ENCODE results near the gene GNE. TPM values are rescaled to one million over a fixed set of nuclear protein-coding genes. Genes with fewer than 3 reads are reported as not detected.
A peak's percentile ranks its signal among the peaks of the same experiment; 100 is the strongest.

The GNE gene
- polyA plus RNA-seq, 6 donors from 2014 or later: 4.9 to 10.4 (median 8.7) TPM

DNA sequence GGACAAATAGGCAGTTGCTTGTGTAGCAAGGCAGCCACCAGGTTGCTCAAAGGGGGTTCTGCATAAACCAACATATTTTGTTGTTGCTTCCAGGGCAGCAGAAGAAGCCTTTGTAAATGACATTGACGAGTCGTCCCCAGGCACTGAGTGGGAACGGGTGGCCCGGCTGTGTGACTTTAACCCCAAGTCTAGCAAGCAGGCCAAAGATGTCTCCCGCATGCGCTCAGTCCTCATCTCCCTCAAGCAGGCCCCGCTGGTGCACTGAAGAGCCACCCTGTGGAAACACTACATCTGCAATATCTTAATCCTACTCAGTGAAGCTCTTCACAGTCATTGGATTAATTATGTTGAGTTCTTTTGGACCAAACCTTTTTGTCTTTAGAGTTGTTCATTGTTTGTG is 46.7 kb downstream of the GNE start:
- H3K4me3 Mint-ChIP-seq: no peak overlapping the region
- no peaks in the 10 kb centered on the region for H3K9me3 Mint-ChIP-seq
- H3K36me3 Mint-ChIP-seq: peaks cover 0 to 4% of the 10 kb centered on the region in 2 donors
- H3K4me1 Mint-ChIP-seq: peaks cover 7 to 36% (median 23%) of the 10 kb centered on the region in 3 donors
- DNase-seq (no peak), ATAC-seq (ENCODE audit: low read depth in 2 of 2) (no peak)
- H3K27ac Mint-ChIP-seq: no peak overlapping the region
- no peaks in the 10 kb centered on the region for H3K27me3 Mint-ChIP-seq

DNA sequence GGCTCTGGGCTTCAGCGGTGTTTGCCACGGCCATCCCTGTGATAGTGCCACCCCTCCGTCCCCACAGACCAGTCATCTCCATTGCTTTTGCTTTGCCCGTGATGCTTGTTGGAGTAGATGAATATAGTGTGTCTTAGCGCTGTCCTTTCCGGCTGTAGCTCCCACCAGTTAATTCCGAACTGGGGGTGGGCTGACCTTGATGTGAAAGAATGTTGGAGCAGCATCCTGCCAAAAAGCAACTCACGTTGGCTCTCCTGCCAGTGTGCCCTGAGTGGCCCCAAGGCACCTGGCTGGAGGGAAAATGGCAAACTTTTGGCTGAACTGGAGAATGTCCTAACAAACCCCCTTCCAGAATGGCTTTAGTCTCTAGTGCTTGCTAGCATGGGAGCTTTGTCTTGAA is 47.5 kb downstream of the GNE start:
- peak overlapping the region in 2 of 6 donors; percentile 1 to 88 for H3K27ac Mint-ChIP-seq
- no peak for DNase-seq
- H3K4me3 Mint-ChIP-seq: no peak overlapping the region
- peaks cover 3 to 32% (median 23%) of the 10 kb centered on the region in 3 donors for H3K4me1 Mint-ChIP-seq
- H3K9me3 Mint-ChIP-seq: no peaks in the 10 kb centered on the region
- H3K36me3 Mint-ChIP-seq: peaks cover 0 to 4% of the 10 kb centered on the region in 2 donors
- H3K27me3 Mint-ChIP-seq: no peaks in the 10 kb centered on the region
- ATAC-seq (ENCODE audit: low read depth in 2 of 2): no peak

DNA sequence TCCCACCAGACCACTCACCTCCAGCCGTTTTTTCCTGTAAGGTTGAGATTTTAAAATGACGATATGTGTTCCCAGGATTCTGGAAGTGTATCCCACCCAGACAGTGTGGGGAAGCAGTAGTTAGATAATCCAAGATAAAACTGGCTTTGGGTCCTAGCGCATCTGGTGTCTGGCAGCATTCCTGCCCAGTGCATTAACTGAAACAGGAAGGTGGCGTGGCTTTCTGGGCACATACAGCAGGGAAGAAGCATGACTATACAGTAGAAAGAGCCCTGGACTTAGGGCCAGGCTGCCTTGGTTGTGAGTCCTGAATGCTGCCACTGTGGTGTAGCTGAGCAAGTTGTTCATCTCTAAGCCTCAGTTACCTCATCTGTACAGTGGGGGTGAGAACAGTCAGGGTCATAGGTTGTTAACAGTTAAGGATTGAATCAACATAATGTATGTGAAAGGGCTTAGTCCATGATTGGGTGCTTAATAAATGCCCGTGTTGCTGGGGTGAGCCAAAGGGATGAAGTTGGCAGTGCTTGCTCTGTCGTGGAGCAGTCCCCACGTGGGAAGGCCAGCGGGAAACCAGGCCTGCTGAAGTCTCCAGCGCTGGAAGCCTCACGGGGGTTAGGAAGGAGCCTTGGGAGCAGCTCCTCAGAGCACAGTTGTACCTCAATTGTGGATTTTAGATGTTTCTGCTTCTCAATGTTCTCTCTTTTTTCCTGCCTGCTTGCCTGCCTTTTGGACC is 49.6 kb downstream of the GNE start:
- Mint-ChIP-seq H3K4me1 (peaks cover 3 to 31% (median 23%) of the 10 kb centered on the region in 3 donors), H3K4me3 (no peak overlapping the region), H3K36me3 (peaks cover 0 to 13% of the 10 kb centered on the region in 2 donors), H3K9me3 (no peaks in the 10 kb centered on the region), H3K27ac (peak overlapping the region in 3 of 6 donors; percentile 10 to 85 (median 54)), H3K27me3 (no peaks in the 10 kb centered on the region)
- ATAC-seq (ENCODE audit: low read depth in 2 of 2) (no peak), DNase-seq (no peak)

DNA sequence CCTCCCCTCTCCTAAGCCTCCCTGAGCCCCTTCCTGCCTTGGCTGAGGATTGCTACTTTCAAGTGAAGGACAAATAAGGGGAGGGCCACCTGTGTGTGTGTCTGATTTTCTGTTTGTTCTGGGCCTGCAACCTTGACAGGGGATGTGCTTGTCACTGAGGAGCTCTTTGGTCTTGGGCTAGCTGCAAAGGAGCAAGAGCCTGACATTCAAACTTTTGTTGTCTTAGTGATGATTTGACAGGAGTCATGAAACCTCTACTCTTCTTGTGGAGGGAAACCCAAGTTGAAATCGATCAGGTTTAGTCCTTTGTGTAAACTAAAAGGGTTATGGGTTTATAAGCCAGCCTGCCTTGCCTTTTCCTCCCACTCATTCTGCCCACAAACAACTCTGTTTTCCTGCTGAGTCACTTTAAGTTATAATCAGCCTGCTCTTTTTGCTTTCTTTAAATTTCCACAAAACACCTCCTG is 50.7 kb downstream of the GNE start:
- H3K36me3 Mint-ChIP-seq: peaks cover 0 to 18% of the 10 kb centered on the region in 2 donors
- H3K9me3 Mint-ChIP-seq: no peaks in the 10 kb centered on the region
- H3K4me1 Mint-ChIP-seq: peaks cover 3 to 31% (median 23%) of the 10 kb centered on the region in 3 donors
- no peak overlapping the region for H3K4me3 Mint-ChIP-seq
- ATAC-seq (ENCODE audit: low read depth in 2 of 2) (no peak), DNase-seq (no peak)
- H3K27ac Mint-ChIP-seq: peak overlapping the region in 4 of 6 donors; percentile 44 to 78 (median 53)
- no peaks in the 10 kb centered on the region for H3K27me3 Mint-ChIP-seq

DNA sequence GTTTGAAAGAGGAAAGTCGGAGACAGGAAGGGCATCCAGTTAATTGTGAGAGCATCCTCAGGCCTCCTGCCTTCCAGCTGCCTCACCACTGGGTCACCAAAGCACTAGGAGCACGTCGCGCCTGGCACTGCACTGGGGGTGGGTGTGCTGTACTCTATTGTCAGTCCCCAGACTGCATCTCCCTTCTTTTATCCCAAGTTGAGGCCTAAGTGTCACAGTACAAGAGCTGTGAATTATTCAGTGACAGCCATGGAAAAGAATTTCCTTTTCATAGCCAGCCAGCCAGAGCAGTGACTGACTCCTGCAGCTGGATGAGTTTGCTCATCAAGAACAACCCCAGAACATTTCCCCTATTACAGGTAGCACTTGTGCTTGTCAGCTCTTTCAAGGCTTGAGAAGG is 51.2 kb downstream of the GNE start:
- H3K36me3 Mint-ChIP-seq: peaks cover 0 to 23% of the 10 kb centered on the region in 2 donors
- H3K27ac Mint-ChIP-seq: peak overlapping the region in 1 of 6 donors; percentile 62
- H3K9me3 Mint-ChIP-seq: no peaks in the 10 kb centered on the region
- H3K4me3 Mint-ChIP-seq: no peak overlapping the region
- ATAC-seq (ENCODE audit: low read depth in 2 of 2): no peak
- no peak for DNase-seq
- H3K27me3 Mint-ChIP-seq: no peaks in the 10 kb centered on the region
- H3K4me1 Mint-ChIP-seq: peaks cover 3 to 31% (median 23%) of the 10 kb centered on the region in 3 donors

DNA sequence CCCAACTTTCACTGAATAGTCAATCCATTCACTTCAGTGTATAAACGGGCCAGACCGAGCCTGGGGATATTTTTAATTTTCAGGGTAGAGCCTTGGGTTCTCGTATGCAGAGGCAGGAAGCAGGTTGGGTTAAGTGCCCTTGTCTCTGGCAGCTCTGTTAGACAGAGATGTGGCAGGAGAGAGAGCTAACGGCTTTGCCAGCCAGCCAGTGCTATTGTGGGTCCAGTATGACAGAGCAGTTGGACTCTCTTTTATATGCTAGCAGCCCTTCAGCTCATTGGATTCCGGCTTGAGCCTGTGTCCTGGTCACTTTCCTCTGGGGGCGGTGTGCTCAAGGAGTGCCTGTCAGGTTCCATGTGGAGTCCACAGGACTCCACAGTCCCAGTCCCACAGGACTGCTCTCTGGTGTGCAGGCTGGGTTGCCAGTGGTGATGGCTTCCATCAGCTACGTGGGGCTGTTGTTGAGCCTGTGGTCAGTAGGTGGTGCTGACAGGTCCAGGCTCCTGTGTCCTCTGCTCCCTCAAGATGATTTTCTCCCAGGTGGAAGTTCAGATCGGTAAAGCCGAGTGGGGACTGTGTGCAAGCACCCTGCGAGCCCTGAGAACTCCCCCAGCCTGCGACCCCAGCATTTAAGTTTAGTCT is 53.2 kb downstream of the GNE start:
- no peaks in the 10 kb centered on the region for H3K27me3 Mint-ChIP-seq
- no peak for DNase-seq
- H3K27ac Mint-ChIP-seq: peak overlapping the region in 2 of 6 donors; percentile 18 to 47
- H3K36me3 Mint-ChIP-seq: peaks cover 0 to 35% of the 10 kb centered on the region in 2 donors
- no peak for ATAC-seq (ENCODE audit: low read depth in 2 of 2)
- no peak overlapping the region for H3K4me3 Mint-ChIP-seq
- H3K4me1 Mint-ChIP-seq: peaks cover 3 to 23% (median 20%) of the 10 kb centered on the region in 3 donors
- H3K9me3 Mint-ChIP-seq: no peaks in the 10 kb centered on the region

DNA sequence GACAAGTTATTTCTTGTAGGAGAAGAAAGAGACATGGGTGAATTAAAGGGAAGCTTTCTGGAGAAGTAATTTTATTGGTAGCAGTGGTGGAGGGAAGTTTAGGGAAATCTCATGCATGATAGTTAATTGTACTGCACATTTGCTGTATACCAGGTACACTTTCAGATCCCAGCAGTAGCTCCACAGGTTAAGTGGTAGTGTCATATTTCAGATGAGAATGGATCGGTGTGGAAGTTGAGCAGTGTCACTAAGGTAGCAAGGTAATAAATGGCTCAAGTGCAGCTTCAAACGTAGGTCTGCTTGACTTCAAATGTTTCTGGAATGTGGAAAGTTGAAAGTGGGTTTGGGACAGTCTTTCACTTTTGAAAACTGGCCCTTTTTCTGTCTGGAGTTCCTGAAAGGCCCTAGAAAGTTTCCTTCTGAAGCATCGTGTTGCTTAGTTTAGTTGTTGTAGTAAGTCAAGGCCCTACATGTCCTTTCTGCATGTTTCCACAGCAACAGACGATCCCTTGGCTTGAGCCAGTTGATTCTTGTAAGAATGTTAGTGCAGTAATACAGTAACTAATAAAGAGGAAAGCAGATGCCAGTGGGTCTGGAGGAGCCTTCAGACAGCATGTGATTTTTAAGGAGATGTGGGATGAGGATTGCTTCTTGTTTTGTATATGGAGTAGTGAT is 63.8 kb downstream of the GNE start:
- Mint-ChIP-seq H3K4me3 (peak overlapping the region in 2 of 8 donors; percentile 52 to 69), H3K36me3 (peaks cover 0 to 18% of the 10 kb centered on the region in 2 donors), H3K9me3 (no peaks in the 10 kb centered on the region), H3K4me1 (peaks cover 42 to 51% (median 46%) of the 10 kb centered on the region in 3 donors), H3K27me3 (no peaks in the 10 kb centered on the region), H3K27ac (peak overlapping the region in 3 of 6 donors; percentile 37 to 71 (median 60))
- ATAC-seq (ENCODE audit: low read depth in 2 of 2) (no peak), DNase-seq (no peak)

DNA sequence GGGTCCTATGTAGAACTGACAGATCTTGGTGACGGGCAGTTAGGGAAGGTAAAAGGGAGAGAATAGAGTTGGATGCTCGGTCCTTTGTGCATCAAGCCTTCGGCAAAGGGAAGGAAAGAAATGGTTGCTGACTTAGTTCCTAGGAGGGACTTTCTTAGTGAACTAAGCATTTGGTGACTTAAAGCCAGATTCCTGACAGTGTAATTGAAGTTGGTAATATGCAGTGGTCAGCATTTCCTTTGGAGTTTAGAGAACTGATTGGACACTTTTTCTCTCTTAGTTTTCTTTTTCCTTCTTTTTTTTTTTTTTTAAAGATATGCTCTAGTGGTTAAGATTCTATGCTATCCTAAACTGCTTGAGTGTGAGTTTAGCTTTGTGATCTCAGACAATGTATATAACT is 65.2 kb downstream of the GNE start:
- no peak for ATAC-seq (ENCODE audit: low read depth in 2 of 2)
- peak overlapping the region in 7 of 8 donors; percentile 56 to 97 (median 96) for H3K4me3 Mint-ChIP-seq
- peaks cover 0 to 1% (median 0%) of the 10 kb centered on the region in 7 donors for H3K9me3 Mint-ChIP-seq
- peaks cover 0 to 4% (median 0%) of the 10 kb centered on the region in 3 donors for H3K27me3 Mint-ChIP-seq
- H3K27ac Mint-ChIP-seq: peak overlapping the region in 1 of 6 donors; percentile 71
- peaks cover 43 to 53% (median 51%) of the 10 kb centered on the region in 3 donors for H3K4me1 Mint-ChIP-seq
- peaks cover 1 to 18% of the 10 kb centered on the region in 2 donors for H3K36me3 Mint-ChIP-seq
- no peak for DNase-seq

DNA sequence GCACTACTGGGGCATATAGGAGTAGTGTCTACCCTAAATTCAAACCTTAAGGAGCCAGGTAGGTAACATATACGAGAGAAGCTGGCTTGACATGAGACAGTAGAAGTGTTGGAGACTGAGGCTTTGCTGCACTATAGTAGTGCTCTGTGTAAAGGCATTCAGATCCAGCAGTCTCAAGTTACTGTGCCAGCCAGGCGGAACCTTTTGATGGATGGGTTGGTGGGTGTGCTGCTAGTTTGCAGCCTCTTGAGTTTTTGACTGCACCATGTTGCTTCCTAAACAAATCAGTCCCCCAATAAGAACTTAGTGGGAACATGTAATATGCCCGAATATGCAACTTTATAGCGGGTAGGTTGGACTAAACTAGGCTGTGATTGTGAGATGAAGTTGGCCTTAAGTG is 66.1 kb downstream of the GNE start:
- H3K27ac Mint-ChIP-seq: peak overlapping the region in 2 of 6 donors; percentile 52 to 60
- peak overlapping the region; percentile 84 to 97 (median 96) for H3K4me3 Mint-ChIP-seq
- H3K27me3 Mint-ChIP-seq: peaks cover 0 to 4% (median 0%) of the 10 kb centered on the region in 3 donors
- H3K9me3 Mint-ChIP-seq: peaks cover 0 to 1% (median 0%) of the 10 kb centered on the region in 7 donors
- H3K4me1 Mint-ChIP-seq: peaks cover 48 to 61% (median 49%) of the 10 kb centered on the region in 3 donors
- no peak for DNase-seq
- H3K36me3 Mint-ChIP-seq: peaks cover 4 to 18% of the 10 kb centered on the region in 2 donors
- no peak for ATAC-seq (ENCODE audit: low read depth in 2 of 2)

DNA sequence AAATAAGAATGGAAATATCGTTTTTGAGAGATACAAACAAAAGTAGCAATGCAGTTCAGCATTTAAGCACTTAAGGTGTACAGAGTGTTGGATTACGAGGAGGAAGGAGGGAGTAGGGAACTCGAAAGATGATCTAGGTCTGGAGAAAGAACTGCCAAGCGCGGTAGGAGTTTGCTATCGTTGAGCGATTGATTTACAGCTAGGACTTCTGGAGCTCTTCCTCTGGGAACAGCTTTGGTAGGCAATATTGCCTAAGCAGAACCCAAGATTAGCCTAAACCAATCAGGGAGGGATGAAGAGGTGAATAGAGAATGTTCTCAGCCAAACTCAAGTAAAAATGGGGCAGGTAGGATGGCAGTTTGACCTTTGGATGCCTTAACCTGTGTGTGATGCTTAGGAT is 66.6 kb downstream of the GNE start:
- Mint-ChIP-seq H3K4me1 (peaks cover 48 to 65% (median 50%) of the 10 kb centered on the region in 3 donors), H3K27me3 (peaks cover 0 to 4% (median 0%) of the 10 kb centered on the region in 3 donors), H3K4me3 (peak overlapping the region; percentile 84 to 97 (median 96)), H3K27ac (peak overlapping the region; percentile 6 to 98 (median 93)), H3K9me3 (peaks cover 0 to 1% (median 0%) of the 10 kb centered on the region in 7 donors), H3K36me3 (peaks cover 4 to 18% of the 10 kb centered on the region in 2 donors)
- DNase-seq (no peak), ATAC-seq (ENCODE audit: low read depth in 2 of 2) (no peak)

DNA sequence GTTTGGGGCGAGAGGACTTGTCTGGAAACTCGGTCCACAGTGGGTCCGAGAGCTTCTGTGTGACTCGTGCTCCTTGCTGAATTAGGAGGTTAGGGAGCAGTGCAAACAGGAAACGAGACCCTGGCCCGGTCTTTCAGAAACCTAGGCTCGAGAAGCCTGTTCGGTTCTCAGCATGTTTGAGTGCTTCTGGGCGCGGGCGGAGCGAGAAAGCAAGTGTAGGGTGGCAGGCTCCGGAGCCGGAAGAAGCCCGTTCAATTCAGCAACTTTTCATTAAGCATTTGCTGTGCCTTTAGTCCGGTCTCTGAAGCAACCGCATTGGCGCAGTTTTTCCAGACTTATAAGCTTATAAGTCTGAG is 67.0 kb downstream of the GNE start:
- Mint-ChIP-seq H3K4me1 (peaks cover 48 to 65% (median 50%) of the 10 kb centered on the region in 3 donors), H3K27ac (peak overlapping the region; percentile 6 to 98 (median 93)), H3K27me3 (peaks cover 0 to 4% (median 0%) of the 10 kb centered on the region in 3 donors), H3K9me3 (peaks cover 0 to 1% (median 0%) of the 10 kb centered on the region in 7 donors), H3K36me3 (peaks cover 4 to 18% of the 10 kb centered on the region in 2 donors), H3K4me3 (peak overlapping the region; percentile 84 to 97 (median 96))
- peak; percentile 11 to 13 for ATAC-seq (ENCODE audit: low read depth in 2 of 2)
- no peak for DNase-seq

DNA sequence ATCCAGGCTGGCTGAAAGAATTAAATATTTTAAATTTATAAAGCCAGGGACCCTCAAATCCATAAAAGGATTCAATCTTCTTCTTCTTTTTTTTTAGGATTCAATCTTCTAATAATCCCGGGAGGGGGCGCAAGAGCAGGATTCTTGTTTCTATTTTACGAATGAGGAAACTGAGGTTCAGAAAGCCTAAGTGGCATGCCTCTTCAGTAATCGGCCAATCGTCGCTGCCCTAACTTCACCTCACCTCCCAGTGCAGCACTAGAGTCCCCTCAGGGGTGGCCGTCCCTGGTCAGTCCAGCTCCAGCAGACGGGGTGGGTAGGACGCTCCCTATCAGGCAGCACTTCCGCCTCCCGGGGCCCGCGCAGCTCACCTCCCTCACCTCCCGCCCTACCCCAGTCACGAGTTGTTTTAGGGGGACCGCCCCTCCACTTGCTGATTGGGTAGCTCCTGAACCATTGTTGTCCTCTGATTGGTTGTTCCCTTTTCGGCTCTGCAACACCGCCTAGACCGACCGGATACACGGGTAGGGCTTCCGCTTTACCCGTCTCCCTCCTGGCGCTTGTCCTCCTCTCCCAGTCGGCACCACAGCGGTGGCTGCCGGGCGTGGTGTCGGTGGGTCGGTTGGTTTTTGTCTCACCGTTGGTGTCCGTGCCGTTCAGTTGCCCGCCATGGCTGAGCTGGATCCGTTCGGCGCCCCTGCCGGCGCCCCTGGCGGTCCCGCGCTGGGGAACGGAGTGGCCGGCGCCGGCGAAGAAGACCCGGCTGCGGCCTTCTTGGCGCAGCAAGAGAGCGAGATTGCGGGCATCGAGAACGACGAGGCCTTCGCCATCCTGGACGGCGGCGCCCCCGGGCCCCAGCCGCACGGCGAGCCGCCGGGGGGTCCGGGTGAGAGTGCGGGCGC is 67.6 kb downstream of the GNE start, which contains the start of gene CLTA:
TSS of gene CLTA (plus strand) at position 534 of the 902 bp plus-strand sequence. CDS start at position 670, 136 bp downstream.
- H3K4me1 Mint-ChIP-seq: peaks cover 48 to 64% (median 50%) of the 10 kb centered on the region in 3 donors
- DNase-seq: peak; percentile 97
- H3K4me3 Mint-ChIP-seq: peak within 1 kb of the TSS; percentile 84 to 97 (median 96)
- H3K27me3 Mint-ChIP-seq: peaks cover 0 to 4% (median 0%) of the 10 kb centered on the region in 3 donors
- H3K27ac Mint-ChIP-seq: peak within 1 kb of the TSS; percentile 92 to 98 (median 97)
- H3K36me3 Mint-ChIP-seq: peaks cover 4 to 18% of the 10 kb centered on the region in 2 donors
- peak; percentile 96 to 97 for ATAC-seq (ENCODE audit: low read depth in 2 of 2)
- peaks cover 0 to 1% (median 0%) of the 10 kb centered on the region in 7 donors for H3K9me3 Mint-ChIP-seq
